ENCODE data around the gene GPR176. TPM values are rescaled to one million over a fixed set of nuclear protein-coding genes. Genes with fewer than 3 reads are reported as not detected.

Gene GPR176
- total RNA-seq, 2 donors from 2014 or later: 43.0 to 88.0 TPM

DNA sequence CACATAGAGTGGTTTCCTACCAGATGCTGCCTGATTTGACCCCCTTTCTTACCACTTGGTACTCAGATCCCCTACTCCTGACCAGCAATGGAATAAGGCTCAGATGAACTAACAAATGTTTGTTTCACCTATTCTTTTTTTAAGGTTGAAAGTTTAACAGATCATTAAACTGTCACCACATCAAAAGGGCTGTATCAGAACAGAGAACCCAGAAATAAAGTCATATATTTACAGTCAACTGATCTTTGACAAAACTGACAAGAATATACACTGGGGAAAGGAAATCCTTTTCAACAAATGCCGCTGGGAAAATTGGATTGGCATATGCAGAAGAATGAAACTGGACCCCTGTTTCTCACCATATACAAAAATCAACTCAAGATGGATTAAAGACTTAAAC, 56.0 kb downstream of the GPR176 start:
- Histone ChIP-seq H3K36me3 (no peaks in the 10 kb centered on the region), H3K27me3 (replicated peaks; ENCODE audit: insufficient read depth) (no peaks in the 10 kb centered on the region), H3K4me1 (ENCODE audit: control insufficient read depth in 1 of 2, low read depth in 2 of 2) (no peaks in the 10 kb centered on the region), H3K4me3 (no peak overlapping the region), H3K27ac (no peak overlapping the region), H3K9me3 (no peaks in the 10 kb centered on the region)
- no peak for ATAC-seq (ENCODE audit: insufficient number of reproducible peaks, low FRiP score, low read depth)
- TF ChIP-seq, protein P1, sequence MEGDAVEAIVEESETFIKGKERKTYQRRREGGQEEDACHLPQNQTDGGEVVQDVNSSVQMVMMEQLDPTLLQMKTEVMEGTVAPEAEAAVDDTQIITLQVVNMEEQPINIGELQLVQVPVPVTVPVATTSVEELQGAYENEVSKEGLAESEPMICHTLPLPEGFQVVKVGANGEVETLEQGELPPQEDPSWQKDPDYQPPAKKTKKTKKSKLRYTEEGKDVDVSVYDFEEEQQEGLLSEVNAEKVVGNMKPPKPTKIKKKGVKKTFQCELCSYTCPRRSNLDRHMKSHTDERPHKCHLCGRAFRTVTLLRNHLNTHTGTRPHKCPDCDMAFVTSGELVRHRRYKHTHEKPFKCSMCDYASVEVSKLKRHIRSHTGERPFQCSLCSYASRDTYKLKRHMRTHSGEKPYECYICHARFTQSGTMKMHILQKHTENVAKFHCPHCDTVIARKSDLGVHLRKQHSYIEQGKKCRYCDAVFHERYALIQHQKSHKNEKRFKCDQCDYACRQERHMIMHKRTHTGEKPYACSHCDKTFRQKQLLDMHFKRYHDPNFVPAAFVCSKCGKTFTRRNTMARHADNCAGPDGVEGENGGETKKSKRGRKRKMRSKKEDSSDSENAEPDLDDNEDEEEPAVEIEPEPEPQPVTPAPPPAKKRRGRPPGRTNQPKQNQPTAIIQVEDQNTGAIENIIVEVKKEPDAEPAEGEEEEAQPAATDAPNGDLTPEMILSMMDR (IDR thresholded peaks at IDR 0.05): no peak
- no peak for DNase-seq (ENCODE audit: low spot score)

DNA sequence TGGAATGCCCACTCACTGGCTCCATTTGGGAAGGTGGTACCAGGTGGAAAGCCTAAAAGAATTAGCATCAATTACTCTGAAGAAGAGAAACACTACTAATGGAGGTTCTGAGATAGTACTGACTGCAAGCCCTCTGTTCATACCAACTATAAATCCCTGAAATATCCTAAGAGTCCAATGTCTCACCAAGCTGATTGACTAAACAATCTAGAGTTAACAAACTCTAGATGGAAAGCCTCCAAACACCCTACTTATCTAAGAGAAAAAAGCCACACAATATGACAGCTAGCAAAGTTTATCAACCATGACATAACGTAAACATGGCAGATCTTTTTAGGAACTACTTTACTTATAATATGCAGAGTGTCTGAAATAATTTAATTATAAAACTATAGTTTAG, 59.2 kb downstream of the GPR176 start:
- no peak for ATAC-seq (ENCODE audit: insufficient number of reproducible peaks, low FRiP score, low read depth)
- Histone ChIP-seq H3K27me3 (replicated peaks; ENCODE audit: insufficient read depth) (no peaks in the 10 kb centered on the region), H3K9me3 (no peaks in the 10 kb centered on the region)

DNA sequence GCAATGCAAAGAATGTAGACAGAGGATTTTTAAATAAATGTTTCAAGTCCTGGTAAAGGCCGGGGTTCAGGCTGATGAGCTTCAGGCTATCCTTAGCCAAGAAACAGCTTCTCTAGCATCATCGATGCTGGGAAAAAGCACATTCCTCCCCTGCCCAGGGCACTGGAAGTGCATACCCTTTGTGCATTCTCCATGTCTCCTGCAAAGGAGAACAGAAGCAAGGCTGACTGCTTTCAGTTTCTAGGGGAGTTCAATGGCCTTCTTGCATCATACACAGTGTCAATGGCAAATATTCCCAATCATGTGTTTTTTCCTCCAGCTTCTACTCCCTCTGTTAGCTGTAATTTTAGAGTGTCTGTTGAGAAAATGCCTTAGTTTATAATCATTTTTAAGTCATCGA, 59.9 kb downstream of the GPR176 start:
- no peaks in the 10 kb centered on the region for H3K36me3 ChIP-seq
- H3K9me3 ChIP-seq: no peaks in the 10 kb centered on the region
- H3K4me1 ChIP-seq (ENCODE audit: control insufficient read depth in 1 of 2, low read depth in 2 of 2): no peaks in the 10 kb centered on the region
- TF ChIP-seq, protein P1 (IDR thresholded peaks at IDR 0.05): no peak
- ATAC-seq (ENCODE audit: insufficient number of reproducible peaks, low FRiP score, low read depth) (no peak), DNase-seq (ENCODE audit: low spot score) (no peak)
- H3K27me3 ChIP-seq (replicated peaks; ENCODE audit: insufficient read depth): no peaks in the 10 kb centered on the region
- no peak overlapping the region for H3K4me3 ChIP-seq
- H3K27ac ChIP-seq: no peak overlapping the region

More for the DNA sequence above, 59.2 kb downstream of the GPR176 start:
- Histone ChIP-seq H3K27ac (no peak overlapping the region), H3K4me3 (no peak overlapping the region), H3K4me1 (ENCODE audit: control insufficient read depth in 1 of 2, low read depth in 2 of 2) (no peaks in the 10 kb centered on the region), H3K36me3 (no peaks in the 10 kb centered on the region)
- no peak for DNase-seq (ENCODE audit: low spot score)
- TF ChIP-seq, protein P1 (IDR thresholded peaks at IDR 0.05): no peak

DNA sequence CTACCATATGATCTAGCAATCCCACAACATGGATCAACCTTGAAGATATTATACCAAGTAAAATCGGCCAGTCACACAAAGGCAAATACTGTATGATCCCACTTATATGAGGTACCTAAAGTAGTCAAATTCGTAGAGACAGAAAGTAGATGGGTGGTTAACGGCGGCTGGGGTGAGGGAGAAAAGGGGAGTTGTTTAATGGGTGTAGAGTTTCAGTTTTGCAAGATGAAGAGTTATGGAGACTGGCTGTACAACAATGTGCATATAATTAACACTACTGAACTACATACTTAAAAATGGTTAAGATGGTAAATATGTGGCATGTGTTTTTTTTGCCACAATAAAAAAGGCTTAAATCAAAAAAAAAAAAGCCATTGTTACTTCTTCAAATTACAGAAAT, 60.4 kb downstream of the GPR176 start:
- DNase-seq (ENCODE audit: low spot score) (no peak), ATAC-seq (ENCODE audit: insufficient number of reproducible peaks, low FRiP score, low read depth) (no peak)
- H3K36me3 ChIP-seq: no peaks in the 10 kb centered on the region
- H3K27me3 ChIP-seq (replicated peaks; ENCODE audit: insufficient read depth): no peaks in the 10 kb centered on the region
- TF ChIP-seq, protein P1 (IDR thresholded peaks at IDR 0.05): no peak
- H3K27ac ChIP-seq: no peak overlapping the region
- H3K4me3 ChIP-seq: no peak overlapping the region
- H3K4me1 ChIP-seq (ENCODE audit: control insufficient read depth in 1 of 2, low read depth in 2 of 2): no peaks in the 10 kb centered on the region
- H3K9me3 ChIP-seq: no peaks in the 10 kb centered on the region

DNA sequence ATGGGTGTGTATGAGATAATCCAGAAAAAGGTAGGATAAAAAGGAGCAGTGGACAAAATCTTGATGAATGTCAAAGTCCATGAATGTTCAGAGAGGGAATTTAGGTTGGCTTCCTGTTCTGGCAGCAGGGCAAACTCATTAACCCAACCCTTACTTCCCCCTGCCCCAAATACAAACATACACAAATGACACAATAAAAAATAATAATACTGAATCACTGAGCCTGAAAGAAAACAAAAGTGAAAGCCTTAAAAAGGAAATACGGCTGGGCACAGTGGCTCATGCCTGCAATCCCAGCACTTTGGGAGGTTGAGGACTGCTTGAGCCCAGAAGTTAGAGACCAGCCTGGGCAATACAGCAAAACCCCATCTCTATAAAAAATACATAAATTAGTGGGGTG, 62.9 kb downstream of the GPR176 start:
- no peaks in the 10 kb centered on the region for H3K9me3 ChIP-seq
- no peak overlapping the region for H3K4me3 ChIP-seq
- no peaks in the 10 kb centered on the region for H3K4me1 ChIP-seq (ENCODE audit: control insufficient read depth in 1 of 2, low read depth in 2 of 2)
- TF ChIP-seq, protein P1 (IDR thresholded peaks at IDR 0.05): no peak
- no peaks in the 10 kb centered on the region for H3K27me3 ChIP-seq (replicated peaks; ENCODE audit: insufficient read depth)
- no peaks in the 10 kb centered on the region for H3K36me3 ChIP-seq
- no peak for ATAC-seq (ENCODE audit: insufficient number of reproducible peaks, low FRiP score, low read depth)
- no peak for DNase-seq (ENCODE audit: low spot score)
- no peak overlapping the region for H3K27ac ChIP-seq

All from thoracic aorta (tissue), 2 donors.